GM23338 (cell line): ENCODE results near the gene MYO3B. TPM values are rescaled to one million over a fixed set of nuclear protein-coding genes. Genes with fewer than 3 reads are reported as not detected.

ENCODE experiments used
- CREB1 ChIP-seq: fragments of 250-450 bp; sonication (Bioruptor Pico); IDR thresholded peaks from 2 replicates; pipeline ENCODE4 v1.5.0; 2020; ENCODE audit warnings: low read depth, mild to moderate bottlenecking, moderate library complexity
- ETS1 ChIP-seq: IDR thresholded peaks from 2 replicates; pipeline ENCODE4 v1.6.1; 2016; ENCODE audit warnings: antibody characterized with exemption
- EZH2 ChIP-seq: fragments of 200-600 bp; sonication (generic); IDR thresholded peaks from one replicate; pipeline ENCODE4 v1.8.0; 2017; ENCODE audit warnings: antibody characterized with exemption, mild to moderate bottlenecking, low read depth; ENCODE audit not compliant: unreplicated experiment
- POLR2AphosphoS5 ChIP-seq: IDR thresholded peaks from 2 replicates; pipeline ENCODE4 v1.6.1; 2016; ENCODE audit warnings: antibody characterized with exemption, low read depth
- REST ChIP-seq: IDR thresholded peaks from one replicate; pipeline ENCODE4 v1.6.1; 2018; ENCODE audit warnings: antibody characterized with exemption; ENCODE audit not compliant: unreplicated experiment
- ZNF462 ChIP-seq: fragments of 250-450 bp; sonication (Bioruptor Pico); IDR thresholded peaks from 2 replicates; pipeline ENCODE4 v1.5.0; 2020; ENCODE audit warnings: mild to moderate bottlenecking, moderate library complexity
- polyA plus RNA-seq: library from polyadenylated mRNA; unstranded; fragments of >200 nt; fragmentation: Nextera tagmentation; extraction: Ambion mirVana; gene quantifications from 2 replicates; pipeline ENCODE4 v1.2.1, GENCODE V29; 2016
- total RNA-seq: library from RNA; depleted of rRNA; stranded (reverse); fragments of >200 nt; shearing (Covaris generic); gene quantifications from 2 replicates; pipeline ENCODE4 v1.2.3, GENCODE V29; 2014

MYO3B gene
- total and polyA plus RNA-seq, 2 experiments from 2014 or later = 0.42 TPM; not detected in 1

GRCh38 chr2:170523506-170523905 lies 345.6 kb downstream of the MYO3B start (continued):
- TF ChIP-seq ZNF462 = no peak
- TF ChIP-seq ETS1 = no peak
- TF ChIP-seq POLR2AphosphoS5 = no peak
- no peak for TF ChIP-seq REST
- no peak for TF ChIP-seq CREB1 (CRISPR knock-in tag)
- no peak for TF ChIP-seq EZH2
